IPS-20b (cell line): ENCODE results near the gene ARFGEF2.
A peak's percentile ranks its signal among the peaks of the same experiment; 100 is the strongest.

Experiments
- H3K27ac ChIP-seq: one replicate; pipeline ENCODE4 v1.5.1; 2013; ENCODE audit warnings: low read length
- H3K27me3 ChIP-seq: 2 replicates; pipeline ENCODE4 v1.6.1; 2013; ENCODE audit warnings: mild to moderate bottlenecking, low read length, inconsistent platforms; ENCODE audit not compliant: insufficient read depth
- H3K36me3 ChIP-seq: 2 replicates; pipeline ENCODE4 v1.6.1; 2013; ENCODE audit warnings: low read depth, mild to moderate bottlenecking, inconsistent platforms, low read length, moderate library complexity; ENCODE audit not compliant: insufficient read depth
- H3K4me1 ChIP-seq: 2 replicates; pipeline ENCODE4 v1.6.1; 2013; ENCODE audit warnings: mild to moderate bottlenecking, control low read depth, inconsistent platforms, low read length, moderate library complexity; ENCODE audit not compliant: insufficient read depth
- H3K4me3 ChIP-seq: 2 replicates; pipeline ENCODE4 v1.5.1; 2013; ENCODE audit warnings: mild to moderate bottlenecking, low read length, inconsistent platforms
- H3K9ac ChIP-seq: 2 replicates; pipeline ENCODE4 v1.6.1; 2013; ENCODE audit warnings: low read depth, mild to moderate bottlenecking, inconsistent platforms, low read length, moderate library complexity
- H3K9me3 ChIP-seq: 2 replicates; pipeline ENCODE4 v1.6.1; 2013; ENCODE audit warnings: mild to moderate bottlenecking, low read depth, low read length, inconsistent platforms; ENCODE audit not compliant: insufficient read depth

ARFGEF2 gene

GRCh38 chr20:48921168-48921882 lies at the start of gene ARFGEF2:
TSS of gene ARFGEF2 (plus strand) at chr20:48921711. CDS start at chr20:48921890, 179 bp downstream.
- H3K9ac ChIP-seq: peak within 1 kb of the TSS; percentile 90
- H3K4me3 ChIP-seq: peak within 1 kb of the TSS; percentile 94
- H3K9me3 ChIP-seq: no peaks in the 10 kb centered on the region
- no peaks in the 10 kb centered on the region for H3K27me3 ChIP-seq
- peak within 1 kb of the TSS; percentile 66 for H3K27ac ChIP-seq
- peaks cover 6% of the 10 kb centered on the region; the same call in 1 of the 2 replicates for H3K4me1 ChIP-seq
- H3K36me3 ChIP-seq: no peaks in the 10 kb centered on the region

- no peaks in the 10 kb centered on the region for H3K9me3 ChIP-seq
- H3K36me3 ChIP-seq: no peaks in the 10 kb centered on the region
- H3K27ac ChIP-seq: no peak overlapping the region
- H3K9ac ChIP-seq: no peak overlapping the region
- no peaks in the 10 kb centered on the region for H3K27me3 ChIP-seq
- no peak overlapping the region for H3K4me3 ChIP-seq
- no peaks in the 10 kb centered on the region for H3K4me1 ChIP-seq
Observed at GRCh38 chr20:48875233-48875913, 46.1 kb upstream of the ARFGEF2 start.

- Histone ChIP-seq H3K4me1 (no peaks in the 10 kb centered on the region), H3K4me3 (no peak overlapping the region), H3K27ac (no peak overlapping the region), H3K9me3 (no peaks in the 10 kb centered on the region), H3K27me3 (no peaks in the 10 kb centered on the region), H3K36me3 (no peaks in the 10 kb centered on the region), H3K9ac (no peak overlapping the region)
Observed at GRCh38 chr20:48875914-48876240, 45.6 kb upstream of the ARFGEF2 start.

- no peaks in the 10 kb centered on the region for H3K4me1 ChIP-seq
- no peaks in the 10 kb centered on the region for H3K36me3 ChIP-seq
- no peaks in the 10 kb centered on the region for H3K9me3 ChIP-seq
- no peak overlapping the region for H3K4me3 ChIP-seq
- H3K9ac ChIP-seq: no peak overlapping the region
- H3K27me3 ChIP-seq: no peaks in the 10 kb centered on the region
- H3K27ac ChIP-seq: no peak overlapping the region
Observed at GRCh38 chr20:48877304-48877703, 44.2 kb upstream of the ARFGEF2 start.

- Histone ChIP-seq H3K27me3 (no peaks in the 10 kb centered on the region), H3K4me3 (no peak overlapping the region), H3K36me3 (no peaks in the 10 kb centered on the region), H3K4me1 (no peaks in the 10 kb centered on the region), H3K27ac (no peak overlapping the region), H3K9me3 (no peaks in the 10 kb centered on the region), H3K9ac (no peak overlapping the region)
Observed at GRCh38 chr20:48878534-48879248, 42.8 kb upstream of the ARFGEF2 start.

GRCh38 chr20:48879612-48880245 lies 41.8 kb upstream of the ARFGEF2 start:
- Histone ChIP-seq H3K4me1 (no peaks in the 10 kb centered on the region), H3K27me3 (no peaks in the 10 kb centered on the region), H3K9ac (no peak overlapping the region), H3K36me3 (no peaks in the 10 kb centered on the region), H3K27ac (no peak overlapping the region), H3K4me3 (no peak overlapping the region), H3K9me3 (no peaks in the 10 kb centered on the region)

GRCh38 chr20:48880331-48880730 lies 41.2 kb upstream of the ARFGEF2 start:
- H3K9ac ChIP-seq: no peak overlapping the region
- no peaks in the 10 kb centered on the region for H3K36me3 ChIP-seq
- no peak overlapping the region for H3K27ac ChIP-seq
- no peaks in the 10 kb centered on the region for H3K27me3 ChIP-seq
- no peaks in the 10 kb centered on the region for H3K9me3 ChIP-seq
- no peak overlapping the region for H3K4me3 ChIP-seq
- H3K4me1 ChIP-seq: no peaks in the 10 kb centered on the region

GRCh38 chr20:48880981-48881657 lies 40.4 kb upstream of the ARFGEF2 start:
- H3K9me3 ChIP-seq: no peaks in the 10 kb centered on the region
- H3K36me3 ChIP-seq: no peaks in the 10 kb centered on the region
- no peak overlapping the region for H3K9ac ChIP-seq
- no peaks in the 10 kb centered on the region for H3K4me1 ChIP-seq
- H3K27ac ChIP-seq: no peak overlapping the region
- no peak overlapping the region for H3K4me3 ChIP-seq
- H3K27me3 ChIP-seq: no peaks in the 10 kb centered on the region

GRCh38 chr20:48885237-48885636 lies 36.3 kb upstream of the ARFGEF2 start:
- no peak overlapping the region for H3K27ac ChIP-seq
- no peak overlapping the region for H3K9ac ChIP-seq
- H3K9me3 ChIP-seq: no peaks in the 10 kb centered on the region
- H3K4me1 ChIP-seq: no peaks in the 10 kb centered on the region
- H3K27me3 ChIP-seq: no peaks in the 10 kb centered on the region
- no peaks in the 10 kb centered on the region for H3K36me3 ChIP-seq
- no peak overlapping the region for H3K4me3 ChIP-seq

GRCh38 chr20:48886194-48886593 lies 35.3 kb upstream of the ARFGEF2 start:
- H3K27me3 ChIP-seq: no peaks in the 10 kb centered on the region; the same call in 1 of the 2 replicates
- no peaks in the 10 kb centered on the region for H3K36me3 ChIP-seq
- no peaks in the 10 kb centered on the region for H3K9me3 ChIP-seq
- H3K4me1 ChIP-seq: no peaks in the 10 kb centered on the region
- no peak overlapping the region for H3K4me3 ChIP-seq
- H3K27ac ChIP-seq: no peak overlapping the region
- no peak overlapping the region for H3K9ac ChIP-seq

- no peak overlapping the region for H3K9ac ChIP-seq
- H3K27me3 ChIP-seq: no peaks in the 10 kb centered on the region; the same call in 1 of the 2 replicates
Observed at GRCh38 chr20:48886811-48887210, 34.7 kb upstream of the ARFGEF2 start.

More at GRCh38 chr20:48886811-48887210, 34.7 kb upstream of the ARFGEF2 start:
- H3K36me3 ChIP-seq: no peaks in the 10 kb centered on the region
- H3K27ac ChIP-seq: no peak overlapping the region
- H3K4me1 ChIP-seq: no peaks in the 10 kb centered on the region
- no peak overlapping the region for H3K4me3 ChIP-seq
- H3K9me3 ChIP-seq: no peaks in the 10 kb centered on the region
